Measurements from ENCODE around the gene MRPS12. TPM values are rescaled to one million over a fixed set of nuclear protein-coding genes. Genes with fewer than 3 reads are reported as not detected.

Gene MRPS12
- total RNA-seq, 6 experiments from 2014 or later, result 58.3 to 75.0 (median 62.2) TPM

DNA sequence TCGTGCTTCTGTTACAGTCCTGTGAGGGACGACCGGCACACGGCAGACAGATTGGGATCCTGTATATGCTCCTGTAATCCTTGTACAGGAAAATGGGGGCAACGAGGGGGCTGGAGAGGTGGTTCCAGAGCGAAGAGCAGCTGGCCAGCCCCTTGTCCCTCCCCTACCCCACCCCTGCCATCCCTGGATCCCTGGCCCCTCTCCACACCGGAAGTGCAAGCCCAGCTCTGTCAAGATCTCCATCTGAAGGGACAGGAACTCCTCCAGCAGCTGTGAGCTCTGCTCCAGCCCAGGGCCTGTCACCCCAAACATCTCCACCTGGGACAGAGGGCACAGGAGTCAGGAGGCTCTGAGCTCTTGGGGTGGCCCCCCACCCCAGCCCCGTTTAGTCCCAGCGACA, 13.2 kb upstream of the MRPS12 start:
- Mint-ChIP-seq H3K9me3 (no peaks in the 10 kb centered on the region), H3K4me3 (no peak overlapping the region), H3K36me3 (ENCODE audit: low read depth) (peaks cover 10% of the 10 kb centered on the region), H3K27ac (no peak overlapping the region), H3K4me1 (ENCODE audit: low read depth) (no peaks in the 10 kb centered on the region), H3K27me3 (ENCODE audit: insufficient read depth) (no peaks in the 10 kb centered on the region; the same call in 1 of the 2 replicates)
- TF ChIP-seq, protein P1, sequence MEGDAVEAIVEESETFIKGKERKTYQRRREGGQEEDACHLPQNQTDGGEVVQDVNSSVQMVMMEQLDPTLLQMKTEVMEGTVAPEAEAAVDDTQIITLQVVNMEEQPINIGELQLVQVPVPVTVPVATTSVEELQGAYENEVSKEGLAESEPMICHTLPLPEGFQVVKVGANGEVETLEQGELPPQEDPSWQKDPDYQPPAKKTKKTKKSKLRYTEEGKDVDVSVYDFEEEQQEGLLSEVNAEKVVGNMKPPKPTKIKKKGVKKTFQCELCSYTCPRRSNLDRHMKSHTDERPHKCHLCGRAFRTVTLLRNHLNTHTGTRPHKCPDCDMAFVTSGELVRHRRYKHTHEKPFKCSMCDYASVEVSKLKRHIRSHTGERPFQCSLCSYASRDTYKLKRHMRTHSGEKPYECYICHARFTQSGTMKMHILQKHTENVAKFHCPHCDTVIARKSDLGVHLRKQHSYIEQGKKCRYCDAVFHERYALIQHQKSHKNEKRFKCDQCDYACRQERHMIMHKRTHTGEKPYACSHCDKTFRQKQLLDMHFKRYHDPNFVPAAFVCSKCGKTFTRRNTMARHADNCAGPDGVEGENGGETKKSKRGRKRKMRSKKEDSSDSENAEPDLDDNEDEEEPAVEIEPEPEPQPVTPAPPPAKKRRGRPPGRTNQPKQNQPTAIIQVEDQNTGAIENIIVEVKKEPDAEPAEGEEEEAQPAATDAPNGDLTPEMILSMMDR (IDR thresholded peaks at IDR 0.05), result no peak
- DNase-seq, result no peak

- TF ChIP-seq, protein P1 (IDR thresholded peaks at IDR 0.05), result peak; percentile 49; the same call in 1 of the 2 replicates
- Mint-ChIP-seq H3K27ac (no peak overlapping the region), H3K4me3 (no peak overlapping the region), H3K27me3 (ENCODE audit: insufficient read depth) (no peaks in the 10 kb centered on the region), H3K9me3 (no peaks in the 10 kb centered on the region), H3K36me3 (ENCODE audit: low read depth) (peaks cover 10% of the 10 kb centered on the region), H3K4me1 (ENCODE audit: low read depth) (no peaks in the 10 kb centered on the region)
- no peak for DNase-seq
These were observed 12.7 kb upstream of the MRPS12 start for GRCh38 chr19:38917921-38918491.

GRCh38 chr19:38918526-38918925, 12.2 kb upstream of the MRPS12 start:
- H3K4me3 Mint-ChIP-seq, result no peak overlapping the region
- DNase-seq, result no peak
- H3K27me3 Mint-ChIP-seq (ENCODE audit: insufficient read depth), result no peaks in the 10 kb centered on the region
- peaks cover 10% of the 10 kb centered on the region for H3K36me3 Mint-ChIP-seq (ENCODE audit: low read depth)
- no peaks in the 10 kb centered on the region for H3K4me1 Mint-ChIP-seq (ENCODE audit: low read depth)
- no peak overlapping the region for H3K27ac Mint-ChIP-seq
- H3K9me3 Mint-ChIP-seq, result no peaks in the 10 kb centered on the region
- TF ChIP-seq, protein P1 (IDR thresholded peaks at IDR 0.05), result no peak

- Mint-ChIP-seq H3K36me3 (ENCODE audit: low read depth) (peaks cover 10% of the 10 kb centered on the region), H3K9me3 (no peaks in the 10 kb centered on the region), H3K4me1 (ENCODE audit: low read depth) (no peaks in the 10 kb centered on the region), H3K27me3 (ENCODE audit: insufficient read depth) (no peaks in the 10 kb centered on the region), H3K4me3 (no peak overlapping the region), H3K27ac (no peak overlapping the region)
- DNase-seq, result no peak
- TF ChIP-seq, protein P1 (IDR thresholded peaks at IDR 0.05), result no peak
These were observed 10.7 kb upstream of the MRPS12 start for GRCh38 chr19:38919837-38920601.

GRCh38 chr19:38920602-38921419, 9.9 kb upstream of the MRPS12 start:
- TF ChIP-seq, protein P1 (IDR thresholded peaks at IDR 0.05), result no peak
- Mint-ChIP-seq H3K4me1 (ENCODE audit: low read depth) (no peaks in the 10 kb centered on the region), H3K4me3 (no peak overlapping the region), H3K9me3 (no peaks in the 10 kb centered on the region), H3K27ac (no peak overlapping the region), H3K36me3 (ENCODE audit: low read depth) (peaks cover 10% of the 10 kb centered on the region), H3K27me3 (ENCODE audit: insufficient read depth) (no peaks in the 10 kb centered on the region)
- no peak for DNase-seq

Measured in HFFc6 (cell line).